ENCODE measurements around the gene CHCT1.
A peak's percentile ranks its signal among the peaks of the same experiment; 100 is the strongest.
"Not testable (repeated sequence)": the region's sequence is repeated elsewhere in the genome, so short reads cannot be mapped to it uniquely, and the experiment has no call there.

Gene CHCT1

GRCh38 chr17:60398227-60398959 lies 23.9 kb upstream of the CHCT1 start:
- no peak for DNase-seq (ENCODE audit: low spot score)

GRCh38 chr17:60401819-60402218 lies 20.5 kb upstream of the CHCT1 start:
- DNase-seq (ENCODE audit: low spot score) = no peak

GRCh38 chr17:60403523-60403810 lies 18.8 kb upstream of the CHCT1 start:
- DNase-seq (ENCODE audit: low spot score) = no peak

GRCh38 chr17:60403962-60404361 lies 18.3 kb upstream of the CHCT1 start:
- no peak for DNase-seq (ENCODE audit: low spot score)

- DNase-seq (ENCODE audit: low spot score) = no peak
Measured at GRCh38 chr17:60406887-60407286, 15.4 kb upstream of the CHCT1 start.

GRCh38 chr17:60410001-60410400 lies 12.3 kb upstream of the CHCT1 start:
- no peak for DNase-seq (ENCODE audit: low spot score)

GRCh38 chr17:60412701-60413100 lies 9.6 kb upstream of the CHCT1 start:
- no peak for DNase-seq (ENCODE audit: low spot score)

GRCh38 chr17:60415146-60415545 lies 7.1 kb upstream of the CHCT1 start:
- no peak for DNase-seq (ENCODE audit: low spot score)

- no peak for DNase-seq (ENCODE audit: low spot score)
Measured at GRCh38 chr17:60416368-60416925, 5.8 kb upstream of the CHCT1 start.

- DNase-seq (ENCODE audit: low spot score) = not testable (repeated sequence)
Measured at GRCh38 chr17:60419003-60419402, 3.3 kb upstream of the CHCT1 start.

- not testable (repeated sequence) for DNase-seq (ENCODE audit: low spot score)
Measured at GRCh38 chr17:60419875-60420274, 2.4 kb upstream of the CHCT1 start.

- DNase-seq (ENCODE audit: low spot score) = no peak
Measured at GRCh38 chr17:60421273-60422161, 772 bp upstream of the CHCT1 start.

GRCh38 chr17:60423865-60424264 lies 1.6 kb downstream of the CHCT1 start:
- no peak for DNase-seq (ENCODE audit: low spot score)

GRCh38 chr17:60425626-60426025 lies 3.3 kb downstream of the CHCT1 start:
- no peak for DNase-seq (ENCODE audit: low spot score)

- DNase-seq (ENCODE audit: low spot score) = no peak
Measured at GRCh38 chr17:60426596-60426995, 4.3 kb downstream of the CHCT1 start.

GRCh38 chr17:60428491-60428890 lies 6.2 kb downstream of the CHCT1 start:
- DNase-seq (ENCODE audit: low spot score) = not testable (repeated sequence)

GRCh38 chr17:60430561-60430960 lies 8.3 kb downstream of the CHCT1 start:
- not testable (repeated sequence) for DNase-seq (ENCODE audit: low spot score)

- DNase-seq (ENCODE audit: low spot score) = not testable (repeated sequence)
Measured at GRCh38 chr17:60433021-60433997, 11.0 kb downstream of the CHCT1 start.

GRCh38 chr17:60435244-60436167 lies 13.2 kb downstream of the CHCT1 start:
- DNase-seq (ENCODE audit: low spot score) = peak; percentile 89

- no peak for DNase-seq (ENCODE audit: low spot score)
Measured at GRCh38 chr17:60436676-60437075, 14.4 kb downstream of the CHCT1 start.

GRCh38 chr17:60439501-60439900 lies 17.2 kb downstream of the CHCT1 start:
- DNase-seq (ENCODE audit: low spot score) = peak; percentile 8

Measured in RKO (cell line).